GM18519 (cell line): ENCODE results near the gene ZNF24.

Experiments used
- ATAC-seq: cut with Tn5 transposase; IDR thresholded peaks from one replicate; pipeline ENCODE4 v1.9.1; 2021; ENCODE audit warnings: mild to moderate bottlenecking, moderate library complexity; ENCODE audit not compliant: unreplicated experiment, low FRiP score

The ZNF24 gene

DNA sequence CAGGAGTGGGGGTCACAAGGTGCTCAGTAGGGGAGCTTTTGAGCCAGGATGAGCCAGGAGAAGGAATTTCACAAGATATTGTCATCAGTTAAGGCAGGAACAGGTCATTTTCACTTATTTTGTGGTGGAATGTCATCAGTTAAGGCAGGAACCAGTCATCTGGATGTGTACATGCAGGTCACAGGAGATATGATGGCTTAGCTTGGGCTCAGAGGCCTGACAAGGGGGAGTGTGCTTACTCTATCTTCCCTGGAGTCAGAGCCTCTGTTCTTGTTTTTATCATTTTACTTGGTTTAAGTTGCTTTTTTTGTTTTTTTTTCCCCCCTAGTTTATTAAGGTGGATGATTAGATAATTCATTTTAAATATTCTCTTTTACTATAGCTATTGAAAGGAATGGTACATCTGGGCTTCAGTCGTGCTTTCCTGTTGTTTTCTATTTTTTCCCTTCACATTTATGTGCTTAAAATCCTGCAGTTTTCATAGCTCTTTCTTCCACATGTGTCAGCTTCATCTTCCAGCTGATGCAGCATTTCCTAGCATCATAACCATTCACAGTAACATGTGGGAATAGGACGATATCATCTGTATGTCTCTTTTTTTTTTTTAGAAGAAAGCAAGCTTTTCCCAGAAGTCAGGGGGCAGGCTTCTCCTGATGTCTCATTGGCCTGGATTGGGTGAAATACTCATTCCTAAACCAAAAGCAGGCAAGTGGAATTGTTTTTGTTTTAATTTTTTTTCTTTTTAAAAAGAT, 17.5 kb upstream of the ZNF24 start:
- no peak for ATAC-seq

DNA sequence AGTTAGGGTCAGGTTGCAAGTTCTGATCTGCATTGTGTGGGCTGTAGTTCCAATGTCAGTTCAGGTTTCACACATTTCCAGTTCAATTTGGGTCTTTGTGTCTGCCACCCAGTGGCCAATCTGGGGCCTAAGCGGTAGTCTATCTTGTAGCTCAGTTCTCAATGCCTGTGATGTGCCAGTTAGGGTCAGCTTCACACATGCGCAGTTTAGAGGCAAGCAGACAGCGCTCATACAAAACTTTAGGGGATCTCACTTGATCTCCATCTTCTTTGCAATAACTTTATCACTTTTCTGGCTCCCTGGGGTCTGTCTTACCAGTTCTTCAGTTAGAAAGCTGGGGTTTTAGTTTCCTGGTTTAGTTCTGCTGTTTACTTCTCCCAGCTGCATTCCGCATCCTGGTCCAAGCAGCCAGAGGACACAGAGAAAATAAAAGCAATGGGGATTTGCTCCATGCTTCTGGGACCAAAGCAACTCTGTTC, 11.0 kb upstream of the ZNF24 start:
- peak; percentile 100 for ATAC-seq

GRCh38 chr18:35352778-35353177, 8.6 kb upstream of the ZNF24 start:
- no peak for ATAC-seq

GRCh38 chr18:35352283-35352682, 8.1 kb upstream of the ZNF24 start:
- ATAC-seq: no peak

DNA sequence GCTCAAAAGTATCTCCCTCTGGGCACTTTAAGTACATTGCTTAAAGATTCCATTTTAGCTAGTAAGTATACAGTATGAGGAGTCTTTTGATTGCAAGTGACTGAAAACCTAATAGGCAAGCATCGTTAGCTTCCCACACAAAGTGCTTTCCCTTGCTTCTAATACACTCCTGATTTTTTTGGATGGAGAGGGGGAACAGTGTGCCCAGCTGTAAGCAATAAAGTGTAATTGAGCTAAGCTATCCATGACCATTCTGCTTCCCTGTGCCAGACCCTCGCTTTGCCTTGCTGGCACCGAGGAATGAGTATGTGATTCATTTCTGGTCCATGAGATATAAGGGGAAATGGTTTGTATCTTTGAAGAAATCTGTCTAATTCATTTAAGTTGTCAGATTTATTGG, 3.8 kb upstream of the ZNF24 start:
- no peak for ATAC-seq

DNA sequence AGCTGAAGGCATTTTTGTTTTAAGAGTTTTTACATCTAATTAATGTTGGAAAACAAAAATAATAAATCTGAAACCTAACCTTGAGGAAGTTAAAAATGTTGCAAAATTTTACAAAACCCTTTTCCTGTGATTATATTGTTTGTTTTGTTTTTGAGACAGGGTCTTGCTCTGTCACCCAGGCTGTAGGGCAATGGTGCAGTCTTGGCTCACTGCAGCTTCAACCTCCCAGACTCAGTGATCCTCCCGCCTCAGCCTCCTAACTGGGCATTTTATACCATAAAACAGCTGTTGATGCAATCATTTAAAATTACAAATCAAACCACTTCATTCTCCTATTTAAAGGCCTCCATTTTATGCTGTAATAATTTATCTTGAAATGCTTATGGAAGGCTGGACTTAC, 1.7 kb upstream of the ZNF24 start:
- no peak for ATAC-seq

DNA sequence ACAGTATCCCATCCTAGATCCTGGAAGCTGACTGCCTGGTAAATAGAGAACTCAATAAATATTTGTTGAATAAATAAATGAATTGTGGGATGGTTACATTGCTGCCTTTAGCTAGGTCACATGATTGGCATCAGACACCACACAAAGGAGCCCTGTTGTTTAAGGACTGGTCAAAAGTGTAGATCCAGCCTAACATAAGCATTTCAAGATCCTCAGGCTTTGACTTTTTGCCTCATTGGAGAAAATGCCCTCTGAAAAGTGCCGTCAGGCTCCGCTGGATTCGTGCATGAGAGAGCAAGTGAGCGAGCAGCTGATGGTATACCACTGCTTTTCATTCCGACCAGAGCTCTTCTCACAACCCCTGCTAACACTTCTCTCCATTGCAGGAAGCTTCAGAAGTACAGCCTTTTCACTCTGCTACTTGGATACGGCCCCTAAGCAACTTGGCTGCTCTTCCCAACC, 1.3 kb upstream of the ZNF24 start:
- no peak for ATAC-seq

- peak; percentile 13 for ATAC-seq
These were observed 678 bp upstream of the ZNF24 start for GRCh38 chr18:35344736-35345459.

DNA sequence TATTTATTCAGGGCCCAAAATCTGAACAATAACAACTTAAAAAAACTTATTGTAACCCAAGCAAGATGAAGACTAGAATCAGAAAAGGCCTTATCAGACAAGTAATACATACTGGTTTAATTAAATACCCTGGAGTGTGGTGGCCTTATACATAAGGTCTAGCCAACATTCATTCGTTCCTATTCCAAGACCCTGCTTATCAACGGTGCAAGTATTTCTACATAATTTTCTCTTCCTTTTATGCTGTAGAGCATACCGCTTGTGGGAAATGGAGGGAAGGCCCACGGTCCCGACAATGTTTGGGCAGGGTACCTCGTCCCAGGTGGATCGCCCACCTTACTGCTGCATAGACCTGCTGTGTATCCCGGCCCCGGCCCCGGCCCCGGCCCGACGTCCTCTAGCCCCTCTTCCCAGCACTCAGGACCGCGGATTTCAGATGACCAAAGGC, 708 bp downstream of the ZNF24 start:
- ATAC-seq: no peak

- ATAC-seq: no peak
These were observed 6.9 kb downstream of the ZNF24 start for GRCh38 chr18:35337286-35337685.

- no peak for ATAC-seq
These were observed 8.4 kb downstream of the ZNF24 start for GRCh38 chr18:35335866-35336265.

- no peak for ATAC-seq
These were observed 9.4 kb downstream of the ZNF24 start for GRCh38 chr18:35334821-35335220.

GRCh38 chr18:35334212-35334611, 10.0 kb downstream of the ZNF24 start:
- ATAC-seq: no peak

- no peak for ATAC-seq
These were observed 12.7 kb downstream of the ZNF24 start for GRCh38 chr18:35331367-35332087.

GRCh38 chr18:35328868-35329267, 15.4 kb downstream of the ZNF24 start:
- no peak for ATAC-seq

DNA sequence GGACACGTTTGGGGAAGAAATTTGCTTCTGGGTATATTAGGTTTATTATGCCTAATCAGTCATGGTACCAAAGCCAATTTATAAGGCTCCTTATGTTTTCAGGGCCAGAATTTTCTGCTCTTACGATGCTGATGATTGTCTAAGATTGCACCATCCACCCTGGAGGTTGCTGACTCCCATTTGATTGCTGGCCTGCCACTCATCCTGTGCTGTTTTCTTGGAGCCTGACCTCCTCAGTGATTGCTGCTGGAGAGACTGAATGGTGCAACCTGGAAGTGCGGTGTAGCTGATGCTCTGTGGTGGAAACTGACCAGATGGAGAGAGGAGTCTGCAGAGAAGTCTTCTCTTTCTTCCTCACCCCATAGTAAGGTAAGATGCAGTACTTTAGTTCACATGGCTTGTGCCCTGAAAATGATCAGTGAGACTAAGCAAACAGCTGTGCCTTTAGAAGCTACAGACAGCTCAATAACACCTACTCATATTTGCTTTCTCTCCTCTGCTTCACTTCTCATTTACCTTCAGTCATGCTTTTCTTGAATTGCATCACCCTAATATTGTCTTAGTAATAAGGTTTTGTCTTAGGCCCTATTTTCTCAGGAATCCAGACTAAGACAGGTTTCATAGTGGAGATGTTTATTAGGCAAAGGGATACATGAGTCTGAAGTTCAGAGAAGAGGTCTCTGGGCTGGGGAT, 17.4 kb downstream of the ZNF24 start:
- ATAC-seq: no peak

- ATAC-seq: no peak
These were observed 19.1 kb downstream of the ZNF24 start for GRCh38 chr18:35324926-35325655.

DNA sequence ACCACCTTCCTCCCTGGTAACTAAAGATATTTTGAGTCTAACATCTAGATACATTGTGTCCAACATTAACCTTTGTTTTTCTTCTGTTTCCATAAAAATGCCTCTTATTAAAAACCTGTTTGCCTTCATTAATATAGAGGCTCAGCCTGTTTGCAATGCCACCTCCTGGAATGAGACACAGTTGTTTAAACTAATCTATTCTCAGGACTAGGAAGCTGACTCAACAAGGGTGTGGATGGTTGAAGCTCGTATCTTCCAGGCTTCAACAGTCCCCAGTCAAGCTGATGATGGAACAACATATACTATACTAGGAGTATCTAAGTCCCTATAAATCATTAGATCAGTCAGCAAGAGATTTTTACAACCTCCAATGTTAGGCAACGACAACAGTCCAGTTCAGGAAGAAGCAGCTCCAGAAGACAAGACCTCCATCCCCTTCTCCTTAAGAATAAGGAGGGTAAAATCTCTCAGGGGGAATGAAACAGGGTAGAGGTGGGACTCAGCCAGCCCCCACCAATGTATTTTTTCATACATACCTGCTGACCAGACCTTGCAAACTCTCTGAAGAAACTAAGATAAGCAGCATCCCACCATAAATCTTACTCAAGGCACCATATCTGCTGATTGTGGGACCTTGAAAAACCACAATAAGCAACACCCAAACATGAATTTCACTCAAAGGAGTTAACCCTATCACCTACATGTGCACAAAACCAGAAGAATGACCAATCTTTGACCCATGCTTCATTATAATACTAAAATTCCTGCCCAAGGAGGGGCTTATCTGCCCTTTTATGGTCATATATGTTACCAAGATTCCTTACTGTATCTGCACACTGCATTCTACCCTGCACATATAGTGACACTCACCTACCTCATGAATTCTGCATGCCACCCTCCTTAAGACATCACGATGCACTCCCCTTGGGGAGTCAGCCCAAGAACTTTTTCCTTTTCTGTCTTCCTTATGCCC, 21.4 kb downstream of the ZNF24 start:
- ATAC-seq: no peak

GRCh38 chr18:35311496-35311895, 32.7 kb downstream of the ZNF24 start:
- ATAC-seq: no peak
